ENCODE data around the gene DBP.

DNA sequence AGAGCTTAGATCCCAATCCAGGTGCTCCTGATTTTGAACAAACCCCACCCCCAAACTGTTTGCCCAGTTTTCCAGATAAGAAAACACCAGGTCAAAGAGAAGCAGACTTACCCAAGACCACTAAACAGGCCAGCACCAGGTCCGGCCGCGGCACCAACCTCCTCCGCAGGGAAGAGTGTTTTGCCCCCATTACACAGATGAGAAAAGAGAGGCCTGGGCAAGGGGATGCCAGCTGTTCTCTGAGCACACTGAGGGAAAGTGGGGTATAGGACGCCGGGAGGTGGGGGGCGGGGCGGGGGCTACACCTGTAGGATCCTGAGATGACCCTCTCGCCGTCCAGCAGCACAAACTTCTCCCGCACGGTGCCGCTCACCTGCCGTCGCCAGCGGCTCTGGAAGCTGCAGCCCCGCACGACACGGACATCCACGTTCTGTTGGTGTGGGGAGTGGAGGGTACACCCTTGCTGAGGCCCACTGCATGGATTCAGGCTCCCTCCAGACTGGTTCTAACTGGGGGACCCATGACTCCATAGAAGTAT, 27.5 kb downstream of the DBP start:
- TF ChIP-seq, protein P1, sequence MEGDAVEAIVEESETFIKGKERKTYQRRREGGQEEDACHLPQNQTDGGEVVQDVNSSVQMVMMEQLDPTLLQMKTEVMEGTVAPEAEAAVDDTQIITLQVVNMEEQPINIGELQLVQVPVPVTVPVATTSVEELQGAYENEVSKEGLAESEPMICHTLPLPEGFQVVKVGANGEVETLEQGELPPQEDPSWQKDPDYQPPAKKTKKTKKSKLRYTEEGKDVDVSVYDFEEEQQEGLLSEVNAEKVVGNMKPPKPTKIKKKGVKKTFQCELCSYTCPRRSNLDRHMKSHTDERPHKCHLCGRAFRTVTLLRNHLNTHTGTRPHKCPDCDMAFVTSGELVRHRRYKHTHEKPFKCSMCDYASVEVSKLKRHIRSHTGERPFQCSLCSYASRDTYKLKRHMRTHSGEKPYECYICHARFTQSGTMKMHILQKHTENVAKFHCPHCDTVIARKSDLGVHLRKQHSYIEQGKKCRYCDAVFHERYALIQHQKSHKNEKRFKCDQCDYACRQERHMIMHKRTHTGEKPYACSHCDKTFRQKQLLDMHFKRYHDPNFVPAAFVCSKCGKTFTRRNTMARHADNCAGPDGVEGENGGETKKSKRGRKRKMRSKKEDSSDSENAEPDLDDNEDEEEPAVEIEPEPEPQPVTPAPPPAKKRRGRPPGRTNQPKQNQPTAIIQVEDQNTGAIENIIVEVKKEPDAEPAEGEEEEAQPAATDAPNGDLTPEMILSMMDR (IDR thresholded peaks at IDR 0.05), result no peak
- TF ChIP-seq POLR2A (IDR thresholded peaks at IDR 0.05; ENCODE audit: low read length) (no peak), EP300 (IDR thresholded peaks at IDR 0.05) (no peak)

All from A549 (cell line).